Mesendoderm (in vitro differentiated cells): ENCODE data around the gene NPLOC4.

Experiments used
- DNase-seq: peaks from one replicate; pipeline ENCODE4 v3.0.0; 2013
- H2AK5ac ChIP-seq: 2 replicates; pipeline ENCODE4 v1.6.1; 2013; ENCODE audit warnings: low read length, inconsistent platforms
- H2BK120ac ChIP-seq: 2 replicates; pipeline ENCODE4 v1.6.1; 2013; ENCODE audit warnings: low read depth, mild to moderate bottlenecking, low read length, moderate library complexity, mixed read lengths
- H2BK15ac ChIP-seq: replicated peaks from 2 replicates; pipeline ENCODE4 v1.6.1; 2013; ENCODE audit warnings: low read depth, mild to moderate bottlenecking, moderate library complexity
- H2BK5ac ChIP-seq: 2 replicates; pipeline ENCODE4 v1.6.1; 2013; ENCODE audit warnings: low read length, inconsistent platforms
- H3K18ac ChIP-seq: 2 replicates; pipeline ENCODE4 v1.6.1; 2013; ENCODE audit warnings: mild to moderate bottlenecking, low read length, mixed read lengths
- H3K23ac ChIP-seq: one replicate; pipeline ENCODE4 v1.6.1; 2013; ENCODE audit warnings: low read length
- H3K27ac ChIP-seq: 2 replicates; pipeline ENCODE4 v1.5.1; 2013; ENCODE audit warnings: low read depth, mild to moderate bottlenecking, inconsistent platforms, low read length, moderate library complexity
- H3K27me3 ChIP-seq: 2 replicates; pipeline ENCODE4 v1.6.1; 2013; ENCODE audit warnings: low read length, control low read depth, mild to moderate bottlenecking, inconsistent platforms; ENCODE audit not compliant: insufficient read depth, poor library complexity
- H3K36me3 ChIP-seq: 2 replicates; pipeline ENCODE4 v1.6.1; 2013; ENCODE audit warnings: low read length, inconsistent platforms; ENCODE audit not compliant: control insufficient read depth, insufficient read depth
- H3K4ac ChIP-seq: one replicate; pipeline ENCODE4 v1.6.1; 2013; ENCODE audit warnings: low read depth, mild to moderate bottlenecking, low read length, moderate library complexity
- H3K4me1 ChIP-seq: 2 replicates; pipeline ENCODE4 v1.6.1; 2013; ENCODE audit warnings: low read depth, low read length, inconsistent platforms; ENCODE audit not compliant: control insufficient read depth
- H3K4me2 ChIP-seq: 2 replicates; pipeline ENCODE4 v1.6.1; 2013; ENCODE audit warnings: low read length
- H3K4me3 ChIP-seq: 2 replicates; pipeline ENCODE4 v1.5.1; 2013; ENCODE audit warnings: mild to moderate bottlenecking, low read length
- H3K56ac ChIP-seq: one replicate; pipeline ENCODE4 v1.6.1; 2013; ENCODE audit warnings: low read length
- H3K79me1 ChIP-seq: 2 replicates; pipeline ENCODE4 v1.6.1; 2013; ENCODE audit warnings: low read length, inconsistent platforms
- H3K79me2 ChIP-seq: 2 replicates; pipeline ENCODE4 v1.6.1; 2013; ENCODE audit warnings: mild to moderate bottlenecking, low read length; ENCODE audit not compliant: control insufficient read depth, insufficient read depth
- H3K9ac ChIP-seq: 2 replicates; pipeline ENCODE4 v1.6.1; 2013; ENCODE audit warnings: low read length, inconsistent platforms
- H4K5ac ChIP-seq: one replicate; pipeline ENCODE4 v1.6.1; 2013; ENCODE audit warnings: low read length
- H4K8ac ChIP-seq: one replicate; pipeline ENCODE4 v1.6.1; 2013; ENCODE audit warnings: low read depth, mild to moderate bottlenecking, control low read depth, low read length, moderate library complexity
- WGBS: extraction: QIAGEN DNeasy Blood & Tissue Kit; methylation state at CpG from one replicate; pipeline ENCODE4 v1.1.7; 2013; ENCODE audit warnings: low lambda C conversion rate, missing lambda C conversion rate; ENCODE audit not compliant: insufficient coverage; ENCODE audit errors: extremely low coverage; 5-methylcytosine and 5-hydroxymethylcytosine counted together

The NPLOC4 gene

DNA sequence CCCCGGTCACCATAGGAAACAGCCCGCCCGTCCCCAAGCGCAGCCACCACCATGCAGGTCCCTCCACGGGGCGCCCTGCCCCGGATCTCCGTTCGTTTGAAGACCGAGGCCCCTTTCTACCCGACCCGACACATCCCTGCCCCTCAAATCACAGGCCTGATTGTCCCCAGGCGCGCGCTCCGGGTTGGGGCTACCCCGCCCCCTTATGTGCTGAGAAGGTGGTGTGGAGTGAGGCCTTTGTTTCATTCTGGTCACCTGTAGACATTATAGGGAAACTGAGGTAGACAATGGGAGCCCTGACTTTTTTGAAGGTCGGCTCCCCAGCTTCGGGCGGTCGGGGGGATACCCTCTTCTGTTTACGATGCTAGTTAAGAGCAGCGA lies 123.5 kb downstream of the NPLOC4 start:
- no peaks in the 10 kb centered on the region for H3K27me3 ChIP-seq
- peak overlapping the region; percentile 85 for H3K23ac ChIP-seq
- peak; percentile 87 for DNase-seq
- peak overlapping the region; percentile 100 for H3K4ac ChIP-seq
- H3K18ac ChIP-seq: peak overlapping the region; percentile 99
- peak overlapping the region; percentile 68 for H2BK5ac ChIP-seq
- peak overlapping the region; percentile 50 for H2AK5ac ChIP-seq
- no peak overlapping the region for H4K5ac ChIP-seq
- H3K4me3 ChIP-seq: peak overlapping the region; percentile 20
- peak overlapping the region; percentile 76 for H3K9ac ChIP-seq
- no peak overlapping the region for H2BK15ac ChIP-seq
- peak overlapping the region; percentile 32 for H2BK120ac ChIP-seq
- peak overlapping the region; percentile 87 for H3K56ac ChIP-seq
- H3K27ac ChIP-seq: peak overlapping the region; percentile 98
- H4K8ac ChIP-seq: peak overlapping the region; percentile 66
- H3K79me1 ChIP-seq: peaks cover 5% of the 10 kb centered on the region
- H3K36me3 ChIP-seq: peaks cover 23% of the 10 kb centered on the region
- H3K4me1 ChIP-seq: peaks cover 9% of the 10 kb centered on the region
- WGBS: no CpG with 5 or more reads among the region's 23 CpGs
- H3K79me2 ChIP-seq: peaks cover 52% of the 10 kb centered on the region
- peak overlapping the region; percentile 15 for H3K4me2 ChIP-seq

DNA sequence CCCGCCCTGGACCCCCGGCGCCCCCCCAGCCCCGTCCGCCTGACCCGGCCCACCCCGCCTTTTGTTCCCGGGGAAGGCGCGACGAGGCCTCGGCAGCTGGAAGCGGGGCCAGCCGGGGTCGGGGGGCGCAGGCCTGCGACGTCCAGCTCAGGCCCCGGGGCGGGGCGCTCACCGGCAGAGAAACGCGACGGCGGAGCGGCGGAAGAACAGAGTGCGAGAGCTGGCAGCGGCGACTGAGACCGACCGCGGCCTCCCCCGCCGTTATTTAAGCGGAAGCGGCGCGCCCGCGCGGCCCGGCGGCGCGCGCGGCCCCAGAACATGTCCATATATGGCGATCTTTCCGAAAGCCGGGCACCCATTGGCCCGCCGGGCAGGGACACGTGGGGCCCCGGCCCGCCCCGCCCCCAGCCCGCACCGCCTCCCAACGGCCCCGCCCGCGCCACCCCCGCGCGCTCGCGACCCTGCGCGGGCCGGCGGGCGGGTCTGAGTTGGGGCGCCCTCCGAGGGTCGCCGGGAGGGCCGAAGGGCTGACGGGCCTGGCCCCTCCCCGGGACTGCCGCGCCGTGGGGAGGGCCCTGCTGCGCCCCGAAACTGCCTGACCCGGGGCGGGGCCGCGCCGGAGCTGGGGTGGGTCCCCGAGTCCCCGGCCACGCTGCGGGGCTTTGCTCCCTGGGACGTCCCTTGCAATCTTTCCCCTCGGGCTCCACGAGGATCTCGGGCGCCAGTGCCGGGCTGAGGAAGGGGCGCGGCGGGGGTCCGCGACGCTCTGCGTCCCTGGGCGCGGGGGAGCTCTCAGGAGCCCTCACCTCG lies 124.1 kb downstream of the NPLOC4 start, which contains the start of gene ACTG1:
Gene ACTG1, minus strand, starts transcription at position 238 of the 810 bp plus-strand sequence. CDS start 445 bp downstream, outside the sequence.
- H3K4me3 ChIP-seq: peak within 1 kb of the TSS; percentile 98
- peak within 1 kb of the TSS; percentile 85 for H3K23ac ChIP-seq
- peak within 1 kb of the TSS; percentile 81 for H3K9ac ChIP-seq
- H4K5ac ChIP-seq: no peak within 1 kb of the TSS
- no peak within 1 kb of the TSS for H2BK15ac ChIP-seq
- H3K36me3 ChIP-seq: peaks cover 23% of the 10 kb centered on the region
- H2BK5ac ChIP-seq: peak within 1 kb of the TSS; percentile 68
- H3K27me3 ChIP-seq: no peaks in the 10 kb centered on the region
- H3K4ac ChIP-seq: peak within 1 kb of the TSS; percentile 100
- H4K8ac ChIP-seq: peak within 1 kb of the TSS; percentile 66
- peaks cover 6% of the 10 kb centered on the region for H3K4me1 ChIP-seq
- peaks cover 5% of the 10 kb centered on the region for H3K79me1 ChIP-seq
- peak within 1 kb of the TSS; percentile 50 for H2AK5ac ChIP-seq
- peak within 1 kb of the TSS; percentile 32 for H2BK120ac ChIP-seq
- H3K56ac ChIP-seq: peak within 1 kb of the TSS; percentile 98
- peak within 1 kb of the TSS; percentile 98 for H3K27ac ChIP-seq
- H3K79me2 ChIP-seq: peaks cover 52% of the 10 kb centered on the region
- no CpG with 5 or more reads among the region's 111 CpGs for WGBS
- H3K4me2 ChIP-seq: peak within 1 kb of the TSS; percentile 59
- peak; percentile 95 for DNase-seq
- peak within 1 kb of the TSS; percentile 99 for H3K18ac ChIP-seq

DNA sequence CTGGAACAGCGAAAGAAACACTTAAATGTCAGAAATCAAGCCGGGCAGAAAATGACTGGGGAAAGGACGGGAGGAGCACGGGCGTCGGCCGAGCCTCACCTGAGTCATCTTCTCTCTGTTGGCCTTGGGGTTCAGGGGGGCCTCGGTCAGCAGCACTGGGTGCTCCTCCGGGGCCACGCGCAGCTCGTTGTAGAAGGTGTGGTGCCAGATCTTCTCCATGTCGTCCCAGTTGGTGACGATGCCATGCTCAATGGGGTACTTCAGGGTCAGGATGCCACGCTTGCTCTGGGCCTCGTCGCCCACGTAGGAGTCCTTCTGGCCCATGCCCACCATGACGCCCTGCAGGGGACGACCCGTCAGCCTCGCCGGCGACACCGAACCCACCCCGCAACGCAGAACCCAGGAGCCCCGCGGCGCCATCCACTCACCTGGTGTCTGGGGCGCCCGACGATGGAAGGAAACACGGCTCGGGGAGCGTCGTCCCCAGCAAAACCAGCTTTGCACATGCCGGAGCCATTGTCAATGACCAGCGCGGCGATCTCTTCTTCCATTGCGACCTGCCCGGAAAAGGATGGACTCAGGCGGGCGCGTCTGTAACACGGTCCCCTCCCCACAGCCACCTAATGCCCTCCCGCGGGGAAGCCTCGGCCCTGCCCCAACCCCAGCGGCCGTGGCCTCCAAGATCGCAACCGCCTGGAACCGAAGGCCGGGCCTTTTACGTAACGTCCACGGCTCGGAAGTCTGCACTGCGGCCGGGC lies 124.9 kb downstream of the NPLOC4 start:
- H3K4ac ChIP-seq: no peak overlapping the region
- no CpG with 5 or more reads among the region's 62 CpGs for WGBS
- no peak overlapping the region for H4K8ac ChIP-seq
- no peak overlapping the region for H4K5ac ChIP-seq
- no peak overlapping the region for H2BK5ac ChIP-seq
- peak overlapping the region; percentile 82 for H3K18ac ChIP-seq
- no peak overlapping the region for H2AK5ac ChIP-seq
- H3K27ac ChIP-seq: peak overlapping the region; percentile 8
- peak overlapping the region; percentile 98 for H3K56ac ChIP-seq
- no peak overlapping the region for H2BK120ac ChIP-seq
- H3K4me1 ChIP-seq: peaks cover 2% of the 10 kb centered on the region
- H3K36me3 ChIP-seq: peaks cover 23% of the 10 kb centered on the region
- H3K79me1 ChIP-seq: peaks cover 5% of the 10 kb centered on the region
- H3K4me3 ChIP-seq: peak overlapping the region; percentile 98
- DNase-seq: no peak
- peak overlapping the region; percentile 81 for H3K9ac ChIP-seq
- H3K79me2 ChIP-seq: peaks cover 52% of the 10 kb centered on the region
- no peak overlapping the region for H2BK15ac ChIP-seq
- H3K4me2 ChIP-seq: peak overlapping the region; percentile 59
- peak overlapping the region; percentile 29 for H3K23ac ChIP-seq
- H3K27me3 ChIP-seq: no peaks in the 10 kb centered on the region

DNA sequence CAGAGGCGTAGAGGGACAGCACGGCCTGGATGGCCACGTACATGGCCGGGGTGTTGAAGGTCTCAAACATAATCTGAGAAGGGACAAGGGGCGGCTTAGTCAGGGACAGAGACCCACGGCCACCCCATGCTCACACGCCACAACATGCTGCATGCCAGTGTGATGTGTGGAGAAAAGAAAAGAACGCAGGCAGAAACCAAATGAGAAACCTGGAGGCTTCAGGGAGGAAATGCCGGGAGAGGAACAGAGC lies 125.4 kb downstream of the NPLOC4 start:
- H3K36me3 ChIP-seq: peaks cover 23% of the 10 kb centered on the region
- no peak overlapping the region for H2BK5ac ChIP-seq
- no peak overlapping the region for H2AK5ac ChIP-seq
- H3K18ac ChIP-seq: no peak overlapping the region
- peak overlapping the region; percentile 8 for H3K27ac ChIP-seq
- H2BK120ac ChIP-seq: no peak overlapping the region
- H2BK15ac ChIP-seq: no peak overlapping the region
- H4K8ac ChIP-seq: no peak overlapping the region
- peak overlapping the region; percentile 81 for H3K9ac ChIP-seq
- peak overlapping the region; percentile 98 for H3K56ac ChIP-seq
- H3K4me1 ChIP-seq: peaks cover 2% of the 10 kb centered on the region
- DNase-seq: no peak
- WGBS: no CpG with 5 or more reads among the region's 9 CpGs
- H4K5ac ChIP-seq: no peak overlapping the region
- peaks cover 4% of the 10 kb centered on the region for H3K79me1 ChIP-seq
- H3K27me3 ChIP-seq: no peaks in the 10 kb centered on the region
- peak overlapping the region; percentile 59 for H3K4me2 ChIP-seq
- peak overlapping the region; percentile 29 for H3K23ac ChIP-seq
- H3K4me3 ChIP-seq: peak overlapping the region; percentile 98
- peaks cover 48% of the 10 kb centered on the region for H3K79me2 ChIP-seq
- no peak overlapping the region for H3K4ac ChIP-seq

GRCh38 chr17:81510785-81511553 lies 125.9 kb downstream of the NPLOC4 start:
- no peak overlapping the region for H3K18ac ChIP-seq
- peak overlapping the region; percentile 98 for H3K4me3 ChIP-seq
- H3K4ac ChIP-seq: no peak overlapping the region
- H3K79me1 ChIP-seq: peaks cover 2% of the 10 kb centered on the region
- H3K36me3 ChIP-seq: peaks cover 23% of the 10 kb centered on the region
- H3K23ac ChIP-seq: peak overlapping the region; percentile 81
- H2BK120ac ChIP-seq: no peak overlapping the region
- H4K8ac ChIP-seq: no peak overlapping the region
- peak overlapping the region; percentile 81 for H3K9ac ChIP-seq
- H2BK15ac ChIP-seq: no peak overlapping the region
- H2AK5ac ChIP-seq: no peak overlapping the region
- H4K5ac ChIP-seq: no peak overlapping the region
- peak overlapping the region; percentile 98 for H3K56ac ChIP-seq
- DNase-seq: no peak
- H3K79me2 ChIP-seq: peaks cover 43% of the 10 kb centered on the region
- peak overlapping the region; percentile 8 for H3K27ac ChIP-seq
- peak overlapping the region; percentile 59 for H3K4me2 ChIP-seq
- no peaks in the 10 kb centered on the region for H3K4me1 ChIP-seq
- WGBS: no CpG with 5 or more reads among the region's 48 CpGs
- H3K27me3 ChIP-seq: no peaks in the 10 kb centered on the region
- no peak overlapping the region for H2BK5ac ChIP-seq
